ENCODE results near the gene RBBP8NL.
A peak's percentile ranks its signal among the peaks of the same experiment; 100 is the strongest.

- peak; percentile 59 to 75 (median 70) for TF ChIP-seq CTCF (IDR thresholded peaks at IDR 0.05)
- no peak for TF ChIP-seq POLR2A (IDR thresholded peaks at IDR 0.05; ENCODE audit: low read depth)
- TF ChIP-seq POLR2AphosphoS5 (IDR thresholded peaks at IDR 0.05) = peak; percentile 47 to 53
- no peak for TF ChIP-seq EP300 (IDR thresholded peaks at IDR 0.05)
Observed at GRCh38 chr20:62376112-62377063, 51.0 kb downstream of the RBBP8NL start.

Measured in esophagus muscularis mucosa (tissue), 4 donors.